B cell (primary cell): ENCODE measurements around the gene RBM23.

Experiments
- CTCF ChIP-seq: fragments of 200-600 bp; IDR thresholded peaks from one replicate; pipeline ENCODE4 v1.8.0; 2022; ENCODE audit warnings: antibody characterized with exemption, mild to moderate bottlenecking
- EZH2 ChIP-seq: IDR thresholded peaks from 2 replicates; pipeline ENCODE4 v1.6.1; 2012; ENCODE audit warnings: borderline replicate concordance, low read depth, mild to moderate bottlenecking, moderate library complexity, low read length; ENCODE audit not compliant: insufficient read depth, poor library complexity, severe bottlenecking

GRCh38 chr14:22920697-22921096, 1.7 kb upstream of the RBM23 start:
- TF ChIP-seq CTCF (no peak), EZH2 (no peak)
